Stimulated activated CD8-positive, alpha-beta memory T cell treated with anti-CD3 and anti-CD28 coated beads, Interleukin-15, amount 100 ng/mL, for 1 hour (primary cell): Measurements from ENCODE around the gene CTNNA1.
"Not testable (repeated sequence)": the region's sequence is repeated elsewhere in the genome, so short reads cannot be mapped to it uniquely, and the experiment has no call there.

Source experiments
- DNase-seq: peaks from one replicate; pipeline ENCODE4 v3.0.0-alpha.2; 2020; ENCODE audit warnings: low read depth

Gene CTNNA1

GRCh38 chr5:138724470-138725146 is 28.6 kb upstream of the CTNNA1 start:
- DNase-seq: no peak

GRCh38 chr5:138725153-138725817 is 27.9 kb upstream of the CTNNA1 start:
- no peak for DNase-seq

GRCh38 chr5:138725818-138726416 is 27.3 kb upstream of the CTNNA1 start:
- DNase-seq: no peak

- no peak for DNase-seq
Measured at GRCh38 chr5:138726848-138727247, 26.4 kb upstream of the CTNNA1 start.

- DNase-seq: not testable (repeated sequence)
Measured at GRCh38 chr5:138730496-138730895, 22.7 kb upstream of the CTNNA1 start.

GRCh38 chr5:138732466-138732865 is 20.8 kb upstream of the CTNNA1 start:
- DNase-seq: no peak

GRCh38 chr5:138732933-138733332 is 20.3 kb upstream of the CTNNA1 start:
- DNase-seq: no peak

- no peak for DNase-seq
Measured at GRCh38 chr5:138733509-138733908, 19.7 kb upstream of the CTNNA1 start.

GRCh38 chr5:138736293-138736692 is 16.9 kb upstream of the CTNNA1 start:
- DNase-seq: no peak

- DNase-seq: no peak
Measured at GRCh38 chr5:138737494-138738265, 15.5 kb upstream of the CTNNA1 start.

GRCh38 chr5:138738399-138738798 is 14.8 kb upstream of the CTNNA1 start:
- no peak for DNase-seq

- no peak for DNase-seq
Measured at GRCh38 chr5:138739938-138740337, 13.3 kb upstream of the CTNNA1 start.

- DNase-seq: no peak
Measured at GRCh38 chr5:138743484-138743883, 9.7 kb upstream of the CTNNA1 start.

GRCh38 chr5:138745268-138745667 is 8.0 kb upstream of the CTNNA1 start:
- DNase-seq: no peak

GRCh38 chr5:138748630-138749081 is 4.6 kb upstream of the CTNNA1 start:
- DNase-seq: no peak

- DNase-seq: not testable (repeated sequence)
Measured at GRCh38 chr5:138751344-138751743, 1.9 kb upstream of the CTNNA1 start.

GRCh38 chr5:138752341-138752950 is 779 bp upstream of the CTNNA1 start:
- DNase-seq: no peak

- no peak for DNase-seq
Measured at GRCh38 chr5:138753794-138754698, 821 bp downstream of the CTNNA1 start.

GRCh38 chr5:138754699-138755057 is 1.5 kb downstream of the CTNNA1 start:
- DNase-seq: no peak

- DNase-seq: no peak
Measured at GRCh38 chr5:138755084-138755748, 2.0 kb downstream of the CTNNA1 start.
